HepG2 (cell line): ENCODE measurements around the gene DHRS12. TPM values are rescaled to one million over a fixed set of nuclear protein-coding genes. Genes with fewer than 3 reads are reported as not detected.

Experiments used
- ATAC-seq: fragments of 200-7000 bp; cut with Tn5 transposase; 3 replicates; pipeline ENCODE4 v1.9.1; 2020; ENCODE audit warnings: mild to moderate bottlenecking, moderate library complexity
- BruUV-seq: library from RNA; stranded (reverse); fragments of 400-500 nt; replicated peaks from 2 replicates; lab custom pipeline; 2021; lab: Mats Ljungman, UMichigan
- CTCF ChIA-PET: fragments of 300-600 bp; formaldehyde crosslinking; extraction: SDS; loops from one replicate; lab custom pipeline; 2021; ENCODE audit warnings: low total read pairs, inconsistent platforms, low intra/inter-chr PET ratio; lab: Yijun Ruan, JAX
- POLR2A ChIA-PET: fragments of 350-600 bp; sonication (Branson Sonifier 250); formaldehyde crosslinking; loops from one replicate; lab custom pipeline; 2020; ENCODE audit warnings: antibody characterized with exemption, inconsistent platforms; lab: Yijun Ruan, JAX
- DNase-seq: peaks from one replicate; pipeline ENCODE4 v3.0.0-alpha.2; 2015; ENCODE audit warnings: low spot score
- FAIRE-seq: peaks from 3 replicates; lab custom pipeline; 2011; peaks lifted over from hg19 to GRCh38; lab: Jason Lieb, UNC
- H2AFZ ChIP-seq: one replicate; pipeline ENCODE4 v1.6.1; 2011; ENCODE audit warnings: low read length, inconsistent platforms
- H3K27ac ChIP-seq: fragments of 300-600 bp; 3 replicates; pipeline ENCODE4 v1.8.0; 2011; ENCODE audit warnings: mixed run types, mild to moderate bottlenecking, mixed read lengths, low read length, inconsistent platforms; ENCODE audit not compliant: insufficient read depth; ENCODE audit errors: extremely low read length
- H3K27me3 ChIP-seq, 2 experiments: fragments of 200-600 bp in 1 of 2; 2 replicates in 1 of 2; 3 replicates in 1 of 2; pipeline versions ENCODE4 v1.6.0 to v1.8.0; 2011; ENCODE audit warnings: low read length in 2 of 2, mild to moderate bottlenecking in 2 of 2, moderate library complexity in 2 of 2, inconsistent platforms in 1 of 2; ENCODE audit not compliant: insufficient read depth in 2 of 2, control insufficient read depth in 1 of 2
- H3K36me3 ChIP-seq, 2 experiments: fragments of 200-600 bp in 1 of 2; replicated peaks in 1 of 2; 2 replicates in 1 of 2; 3 replicates in 1 of 2; pipeline versions ENCODE4 v1.5.1 to v1.8.0; 2011; ENCODE audit warnings: low read length in 2 of 2, inconsistent platforms in 1 of 2; ENCODE audit not compliant: insufficient read depth in 2 of 2, control insufficient read depth in 1 of 2
- H3K4me1 ChIP-seq: 2 replicates; pipeline ENCODE4 v1.5.1; 2012; ENCODE audit warnings: low read length, inconsistent platforms; ENCODE audit not compliant: insufficient read depth
- H3K4me2 ChIP-seq: 2 replicates; pipeline ENCODE4 v1.6.0; 2011; ENCODE audit warnings: low read depth, low read length, inconsistent platforms
- H3K4me3 ChIP-seq, 3 experiments: fragments of 200-600 bp in 1 of 3; sonication (generic), shearing (Covaris generic) in 1 of 3; replicated peaks in 1 of 3; 2 replicates each; pipeline ENCODE4 v1.5.1; 2011 to 2016; ENCODE audit warnings: low read length in 3 of 3, inconsistent platforms in 2 of 3, low read depth in 2 of 3, mild to moderate bottlenecking in 2 of 3, control low read depth in 1 of 3, mixed read lengths in 1 of 3; ENCODE audit not compliant: insufficient read depth in 1 of 3
- H3K79me2 ChIP-seq: one replicate; pipeline ENCODE4 v1.6.1; 2011; ENCODE audit warnings: low read length, inconsistent platforms; ENCODE audit not compliant: insufficient read depth
- H3K9ac ChIP-seq: 2 replicates; pipeline ENCODE4 v1.6.0; 2011; ENCODE audit warnings: mild to moderate bottlenecking, low read depth, low read length, inconsistent platforms; ENCODE audit not compliant: insufficient read depth
- H3K9me3 ChIP-seq: 2 replicates; pipeline ENCODE4 v1.5.1; 2012; ENCODE audit warnings: mild to moderate bottlenecking, low read length
- H4K20me1 ChIP-seq: 2 replicates; pipeline ENCODE4 v1.6.0; 2011; ENCODE audit warnings: inconsistent platforms, mild to moderate bottlenecking, low read length, moderate library complexity; ENCODE audit not compliant: insufficient read depth
- CBFB ChIP-seq: sonication (generic); formaldehyde crosslinking; IDR thresholded peaks from 2 replicates; pipeline ENCODE4 v1.4.0; 2020; ENCODE audit warnings: missing genetic modification reagents
- FOXC1 ChIP-seq: sonication (generic); formaldehyde crosslinking; IDR thresholded peaks from 2 replicates; pipeline ENCODE4 v1.8.0; 2022; ENCODE audit warnings: mild to moderate bottlenecking, missing genetic modification reagents, borderline replicate concordance
- RBM22 ChIP-seq: fragments of 200-400 bp; formaldehyde crosslinking; optimal IDR thresholded peaks from 2 replicates; pipeline ENCODE3; 2017; ENCODE audit warnings: mild to moderate bottlenecking, low read length, moderate library complexity
- SOX5 ChIP-seq: IDR thresholded peaks from 2 replicates; pipeline ENCODE4 v1.6.1; 2016; ENCODE audit warnings: borderline replicate concordance
- SUZ12 ChIP-seq: fragments of 150-350 bp; IDR thresholded peaks from 2 replicates; pipeline ENCODE4 v1.6.1; 2014; ENCODE audit warnings: low read depth, low read length
- ZNF207 ChIP-seq: fragments of 450-650 bp; IDR thresholded peaks from 2 replicates; pipeline ENCODE4 v1.6.1; 2016; ENCODE audit warnings: antibody characterized with exemption, borderline replicate concordance
- ZNF251 ChIP-seq: sonication (generic); formaldehyde crosslinking; IDR thresholded peaks from 2 replicates; pipeline ENCODE4 v1.9.0; 2021; ENCODE audit warnings: mild to moderate bottlenecking, missing genetic modification reagents
- ZNF766 ChIP-seq: sonication (generic); formaldehyde crosslinking; IDR thresholded peaks from 2 replicates; pipeline ENCODE4 v1.5.0; 2020; ENCODE audit warnings: missing genetic modification reagents, borderline replicate concordance
- ZNF772 ChIP-seq: sonication (generic); formaldehyde crosslinking; IDR thresholded peaks from 2 replicates; pipeline ENCODE4 v1.5.0; 2020; ENCODE audit warnings: mild to moderate bottlenecking, missing genetic modification reagents
- WGBS: methylation state at CpG from one replicate; pipeline ENCODE4 v1.1.6; 2017; ENCODE audit warnings: low lambda C conversion rate; 5-methylcytosine and 5-hydroxymethylcytosine counted together
- in situ Hi-C: cut with HindIII; loops from 2 replicates; pipeline ENCODE4 v1.10.0; 2017; ENCODE audit warnings: low pct_unique_long_range_greater_than_20kb; ENCODE audit not compliant: extremely low pct_ligation_motif_present
- intact Hi-C: fragments of 100-400 bp; cut with micrococcal nuclease; formaldehyde crosslinking; loops from one replicate; pipeline ENCODE4 v1.10.0; 2022; ENCODE audit not compliant: unreplicated experiment
- polyA plus RNA-seq, 8 experiments: library from polyadenylated mRNA; depleted of rRNA in 3 of 8; stranded (reverse) in 7 of 8; unstranded in 1 of 8; fragments of >200 nt; fragmentation: Illumina TruSeq in 4 of 8; extraction: Trizol in 4 of 8; gene quantifications; 2 replicates each; pipeline versions ENCODE4 v1.2.1 to v1.2.3, GENCODE V29; 2011 to 2016; ENCODE audit warnings: low read depth in 4 of 8, missing spikeins in 1 of 8, mixed read lengths in 1 of 8; ENCODE audit not compliant: insufficient read depth in 1 of 8
- total RNA-seq, 5 experiments: library from RNA; depleted of rRNA; stranded (reverse); fragments of >200 nt; fragmentation: Illumina TruSeq; extraction: Trizol; gene quantifications; 2 replicates each; pipeline ENCODE4 v1.2.3, GENCODE V29; 2016; ENCODE audit warnings: low read depth in 1 of 5
- TF ChIP-seq, protein P1 (sequence below): IDR thresholded peaks from 2 replicates; pipeline ENCODE4 v1.6.1; 2016
- TF ChIP-seq, protein P2 (sequence below), 2 experiments: sonication (generic) in 1 of 2; formaldehyde crosslinking in 1 of 2; IDR thresholded peaks; 2 replicates each; pipeline versions ENCODE4 v1.5.1 to v1.6.1; 2011 to 2020; ENCODE audit warnings: borderline replicate concordance in 1 of 2, low read depth in 1 of 2, low read length in 1 of 2, mild to moderate bottlenecking in 1 of 2, missing genetic modification reagents in 1 of 2, moderate library complexity in 1 of 2
- TF ChIP-seq, protein P3 (sequence below): sonication (generic); formaldehyde crosslinking; IDR thresholded peaks from 2 replicates; pipeline ENCODE4 v1.4.0; 2020; ENCODE audit warnings: mild to moderate bottlenecking, low read depth, missing genetic modification reagents
- TF ChIP-seq, protein P4 (sequence below): IDR thresholded peaks from 2 replicates; pipeline ENCODE4 v1.6.1; 2016; ENCODE audit warnings: low read depth, borderline replicate concordance

Gene DHRS12
- total and polyA plus RNA-seq, 2 of the 13 experiments (the other 11 are each of a cell fraction or from before 2014, with no cell fraction given) = 7.2 to 8.4 TPM

DNA sequence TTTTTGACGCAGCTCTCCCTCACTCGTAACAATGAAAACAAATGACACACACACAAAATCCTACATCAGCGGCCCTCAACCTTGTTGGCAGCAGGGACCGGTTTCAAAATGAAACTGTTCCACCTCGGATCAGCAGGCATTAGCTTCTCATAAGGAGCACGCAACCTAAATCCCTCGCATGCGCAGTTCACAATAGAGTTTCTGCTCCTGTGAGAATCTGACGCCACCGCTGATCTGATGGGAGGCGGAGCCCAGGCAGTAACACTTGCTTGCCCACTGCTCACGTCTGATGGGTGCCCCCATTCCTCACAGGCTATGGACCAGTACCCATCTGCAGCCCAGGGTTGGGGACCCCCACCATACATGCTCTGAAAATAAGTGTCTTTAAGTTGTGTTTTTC lies 43.4 kb downstream of the DHRS12 start:
- TF ChIP-seq, protein P1, sequence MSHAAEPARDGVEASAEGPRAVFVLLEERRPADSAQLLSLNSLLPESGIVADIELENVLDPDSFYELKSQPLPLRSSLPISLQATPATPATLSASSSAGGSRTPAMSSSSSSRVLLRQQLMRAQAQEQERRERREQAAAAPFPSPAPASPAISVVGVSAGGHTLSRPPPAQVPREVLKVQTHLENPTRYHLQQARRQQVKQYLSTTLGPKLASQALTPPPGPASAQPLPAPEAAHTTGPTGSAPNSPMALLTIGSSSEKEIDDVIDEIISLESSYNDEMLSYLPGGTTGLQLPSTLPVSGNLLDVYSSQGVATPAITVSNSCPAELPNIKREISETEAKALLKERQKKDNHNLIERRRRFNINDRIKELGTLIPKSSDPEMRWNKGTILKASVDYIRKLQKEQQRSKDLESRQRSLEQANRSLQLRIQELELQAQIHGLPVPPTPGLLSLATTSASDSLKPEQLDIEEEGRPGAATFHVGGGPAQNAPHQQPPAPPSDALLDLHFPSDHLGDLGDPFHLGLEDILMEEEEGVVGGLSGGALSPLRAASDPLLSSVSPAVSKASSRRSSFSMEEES (CRISPR knock-in tag) = no peak
- TF ChIP-seq SUZ12 (no peak), RBM22 (peak; percentile 78)
- no peaks in the 10 kb centered on the region for H3K79me2 ChIP-seq
- in situ Hi-C loops (no loop called here), intact Hi-C loops (loop anchor here (5.0 kb wide), 1 partner anchor 173 kb away; no protein-coding TSS in a partner anchor)
- peaks cover 15 to 66% of the 10 kb centered on the region in 2 experiments for H3K36me3 ChIP-seq
- no peak overlapping the region for H3K27ac ChIP-seq
- BruUV-seq = no TSS peak
- no peak overlapping the region for H3K9ac ChIP-seq
- H2AFZ ChIP-seq = no peak overlapping the region
- ChIA-PET POLR2A (no interaction called here), CTCF (no interaction called here)
- H3K9me3 ChIP-seq = no peaks in the 10 kb centered on the region
- H3K4me2 ChIP-seq = no peak overlapping the region
- H3K4me1 ChIP-seq = peaks cover 24% of the 10 kb centered on the region
- no peak for ATAC-seq
- FAIRE-seq = no peak
- no peak overlapping the region for H3K4me3 ChIP-seq
- H4K20me1 ChIP-seq = no peaks in the 10 kb centered on the region
- 99% methylated on average over 12 of the region's 12 CpGs for WGBS
- no peaks in the 10 kb centered on the region for H3K27me3 ChIP-seq
- DNase-seq = no peak

DNA sequence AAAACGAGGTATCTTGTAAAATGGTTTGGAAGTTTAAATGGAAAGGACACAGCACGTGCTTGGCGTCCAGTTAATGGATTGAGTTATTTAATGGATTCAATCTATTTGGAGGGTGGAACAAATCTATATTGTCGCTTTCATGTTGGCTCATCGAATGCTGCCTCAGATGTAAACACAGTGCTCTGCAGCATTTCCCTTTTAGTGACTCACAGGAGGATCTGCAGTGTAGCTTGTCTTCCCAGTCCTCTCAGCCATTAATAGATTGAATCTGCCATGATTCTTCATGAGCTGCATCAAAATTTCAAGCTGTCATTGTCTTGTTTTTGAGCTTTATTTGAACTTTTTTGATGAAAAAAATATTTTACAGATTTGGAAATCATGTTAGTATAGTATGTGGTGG lies 44.7 kb downstream of the DHRS12 start:
- POLR2A ChIA-PET = no interaction called here
- H3K79me2 ChIP-seq = no peaks in the 10 kb centered on the region
- no peak overlapping the region for H3K9ac ChIP-seq
- H3K4me1 ChIP-seq = peaks cover 10% of the 10 kb centered on the region
- H3K27me3 ChIP-seq = no peaks in the 10 kb centered on the region
- H2AFZ ChIP-seq = no peak overlapping the region
- no peak overlapping the region for H3K4me3 ChIP-seq
- DNase-seq (no peak), ATAC-seq (no peak), FAIRE-seq (no peak)
- no peaks in the 10 kb centered on the region for H4K20me1 ChIP-seq
- no peak overlapping the region for H3K4me2 ChIP-seq
- H3K9me3 ChIP-seq = no peaks in the 10 kb centered on the region
- peaks cover 16 to 80% of the 10 kb centered on the region in 2 experiments for H3K36me3 ChIP-seq
- BruUV-seq = no TSS peak
- in situ Hi-C loops = no loop called here
- whole genome bisulfite sequencing = 98% methylated on average over 5 of the region's 5 CpGs
- CTCF ChIA-PET = no interaction called here
- H3K27ac ChIP-seq = no peak overlapping the region
- intact Hi-C loops = no loop called here
- no peak for TF ChIP-seq ZNF772 (CRISPR knock-in tag)
- no peak for TF ChIP-seq ZNF251 (CRISPR knock-in tag)
- TF ChIP-seq ZNF766 (CRISPR knock-in tag) = no peak
- TF ChIP-seq, protein P2, sequence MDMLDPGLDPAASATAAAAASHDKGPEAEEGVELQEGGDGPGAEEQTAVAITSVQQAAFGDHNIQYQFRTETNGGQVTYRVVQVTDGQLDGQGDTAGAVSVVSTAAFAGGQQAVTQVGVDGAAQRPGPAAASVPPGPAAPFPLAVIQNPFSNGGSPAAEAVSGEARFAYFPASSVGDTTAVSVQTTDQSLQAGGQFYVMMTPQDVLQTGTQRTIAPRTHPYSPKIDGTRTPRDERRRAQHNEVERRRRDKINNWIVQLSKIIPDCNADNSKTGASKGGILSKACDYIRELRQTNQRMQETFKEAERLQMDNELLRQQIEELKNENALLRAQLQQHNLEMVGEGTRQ (IDR thresholded peaks at IDR 0.05; ENCODE audit: low read depth, low read length) = no peak
- TF ChIP-seq, protein P2 (CRISPR knock-in tag; IDR thresholded peaks at IDR 0.05; ENCODE audit: borderline replicate concordance) = no peak
- TF ChIP-seq, protein P3, sequence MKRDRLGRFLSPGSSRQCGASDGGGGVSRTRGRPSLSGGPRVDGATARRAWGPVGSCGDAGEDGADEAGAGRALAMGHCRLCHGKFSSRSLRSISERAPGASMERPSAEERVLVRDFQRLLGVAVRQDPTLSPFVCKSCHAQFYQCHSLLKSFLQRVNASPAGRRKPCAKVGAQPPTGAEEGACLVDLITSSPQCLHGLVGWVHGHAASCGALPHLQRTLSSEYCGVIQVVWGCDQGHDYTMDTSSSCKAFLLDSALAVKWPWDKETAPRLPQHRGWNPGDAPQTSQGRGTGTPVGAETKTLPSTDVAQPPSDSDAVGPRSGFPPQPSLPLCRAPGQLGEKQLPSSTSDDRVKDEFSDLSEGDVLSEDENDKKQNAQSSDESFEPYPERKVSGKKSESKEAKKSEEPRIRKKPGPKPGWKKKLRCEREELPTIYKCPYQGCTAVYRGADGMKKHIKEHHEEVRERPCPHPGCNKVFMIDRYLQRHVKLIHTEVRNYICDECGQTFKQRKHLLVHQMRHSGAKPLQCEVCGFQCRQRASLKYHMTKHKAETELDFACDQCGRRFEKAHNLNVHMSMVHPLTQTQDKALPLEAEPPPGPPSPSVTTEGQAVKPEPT (CRISPR knock-in tag) = no peak
- no peak for TF ChIP-seq ZNF207
- TF ChIP-seq FOXC1 (CRISPR knock-in tag) = no peak
- TF ChIP-seq SOX5 = no peak
- TF ChIP-seq CBFB (CRISPR knock-in tag) = no peak
- TF ChIP-seq, protein P4, sequence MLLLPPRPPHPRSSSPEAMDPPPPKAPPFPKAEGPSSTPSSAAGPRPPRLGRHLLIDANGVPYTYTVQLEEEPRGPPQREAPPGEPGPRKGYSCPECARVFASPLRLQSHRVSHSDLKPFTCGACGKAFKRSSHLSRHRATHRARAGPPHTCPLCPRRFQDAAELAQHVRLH (CRISPR knock-in tag) = no peak
